ENCODE data around the gene OR4X1.
"Not testable (repeated sequence)": the region's sequence is repeated elsewhere in the genome, so short reads cannot be mapped to it uniquely, and the experiment has no call there.

The OR4X1 gene, protein sequence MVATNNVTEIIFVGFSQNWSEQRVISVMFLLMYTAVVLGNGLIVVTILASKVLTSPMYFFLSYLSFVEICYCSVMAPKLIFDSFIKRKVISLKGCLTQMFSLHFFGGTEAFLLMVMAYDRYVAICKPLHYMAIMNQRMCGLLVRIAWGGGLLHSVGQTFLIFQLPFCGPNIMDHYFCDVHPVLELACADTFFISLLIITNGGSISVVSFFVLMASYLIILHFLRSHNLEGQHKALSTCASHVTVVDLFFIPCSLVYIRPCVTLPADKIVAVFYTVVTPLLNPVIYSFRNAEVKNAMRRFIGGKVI

GRCh38 chr11:48263423-48263911, at the start of gene OR4X1:
Gene OR4X1, plus strand, starts transcription at chr11:48263861. Its CDS starts 0 bp downstream, at chr11:48263861.
- in situ Hi-C loops (cut with MboI; ENCODE audit: low sequenced_read_pairs), result no loop called here

- in situ Hi-C loops (cut with MboI; ENCODE audit: low sequenced_read_pairs), result no loop called here
Observed at GRCh38 chr11:48216510-48216909, 47.2 kb upstream of the OR4X1 start, which contains the start of gene OR4B1. Gene OR4B1, plus strand, starts transcription at chr11:48216810. Its CDS starts 0 bp downstream, at chr11:48216810.

DNA sequence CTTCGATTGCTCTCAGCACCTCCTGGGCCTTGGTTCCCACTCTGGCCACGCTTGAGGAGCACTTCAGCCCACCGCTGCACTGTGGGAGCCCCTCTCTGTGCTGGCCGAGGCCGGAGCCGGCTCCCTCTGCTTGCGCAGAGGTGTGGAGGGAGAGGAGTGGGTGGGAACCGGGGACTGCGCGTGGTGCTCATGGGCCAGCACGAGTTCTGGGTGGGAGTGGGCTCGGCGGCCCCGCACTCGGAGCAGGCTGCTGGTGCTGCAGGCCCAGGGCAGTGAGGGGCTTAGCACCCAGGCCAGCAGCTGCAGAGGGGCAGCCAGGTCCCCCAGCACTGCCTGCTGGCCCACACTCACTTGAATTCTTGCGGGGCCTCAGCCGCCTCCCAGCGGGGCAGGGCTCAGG, 34.9 kb upstream of the OR4X1 start:
- in situ Hi-C loops (cut with MboI; ENCODE audit: low sequenced_read_pairs), result no loop called here

DNA sequence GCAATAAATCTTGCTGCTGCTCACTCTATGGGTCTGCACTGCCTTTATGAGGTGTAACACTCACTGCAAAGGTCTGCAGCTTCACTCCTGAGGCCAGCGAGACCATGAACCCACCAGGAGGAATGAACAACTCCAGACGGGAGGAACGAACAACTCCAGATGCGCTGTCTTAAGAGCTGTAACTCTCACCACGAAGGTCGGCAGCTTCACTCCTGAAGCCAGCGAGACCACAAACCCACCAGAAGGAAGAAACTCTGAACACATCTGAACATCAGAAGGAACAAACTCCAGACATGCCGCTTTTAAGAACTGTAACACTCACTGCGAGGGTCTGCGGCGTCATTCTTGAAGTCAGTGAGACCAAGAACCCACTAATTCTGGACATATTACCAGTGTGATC, 33.6 kb upstream of the OR4X1 start:
- in situ Hi-C loops (cut with MboI; ENCODE audit: low sequenced_read_pairs), result not testable (repeated sequence)

DNA sequence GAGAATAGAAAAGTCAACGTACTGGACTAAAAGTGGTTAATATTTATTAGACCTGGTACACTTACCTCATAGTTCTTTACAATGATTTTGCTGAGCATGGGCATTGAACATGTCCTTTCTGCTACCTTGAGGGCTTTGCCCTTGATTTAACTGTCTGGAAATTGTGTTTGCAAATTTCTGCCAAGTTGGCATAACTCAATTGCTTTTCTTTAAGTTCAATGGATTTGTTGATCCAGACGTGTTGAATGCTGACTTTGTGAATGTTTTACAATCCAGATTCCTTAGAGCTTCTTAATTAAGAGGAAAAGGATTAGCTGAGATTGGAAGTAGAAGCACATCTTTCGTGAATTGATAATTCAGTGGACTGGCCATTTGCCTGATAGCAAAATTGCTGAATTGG, 25.9 kb upstream of the OR4X1 start:
- in situ Hi-C loops (cut with MboI; ENCODE audit: low sequenced_read_pairs), result no loop called here

- in situ Hi-C loops (cut with MboI; ENCODE audit: low sequenced_read_pairs), result no loop called here
Observed at GRCh38 chr11:48242501-48242900, 21.2 kb upstream of the OR4X1 start.

DNA sequence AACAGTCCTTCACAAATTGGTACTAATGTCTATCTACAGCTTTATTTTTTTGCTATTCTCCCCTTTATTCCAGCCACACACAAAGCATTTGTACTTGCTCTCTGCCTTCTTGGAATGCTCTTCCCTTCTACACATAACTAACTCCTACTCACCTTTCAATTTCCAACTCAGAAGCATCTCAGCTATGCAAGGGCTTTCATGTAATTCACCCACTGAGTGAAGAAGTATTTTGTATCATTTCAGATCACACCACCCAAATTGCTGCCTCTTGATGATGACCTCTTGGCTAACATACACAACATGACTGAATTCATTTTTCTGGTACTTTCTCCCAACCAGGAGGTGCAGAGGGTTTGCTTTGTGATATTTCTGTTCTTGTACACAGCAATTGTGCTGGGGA, 18.9 kb upstream of the OR4X1 start, which contains the start of gene OR4X2:
Gene OR4X2 (plus strand): TSS at position 301 of the 400 bp plus-strand sequence. CDS start 0 bp downstream, at position 301.
- in situ Hi-C loops (cut with MboI; ENCODE audit: low sequenced_read_pairs), result no loop called here

GRCh38 chr11:48248902-48249301, 14.8 kb upstream of the OR4X1 start:
- in situ Hi-C loops (cut with MboI; ENCODE audit: low sequenced_read_pairs), result no loop called here

DNA sequence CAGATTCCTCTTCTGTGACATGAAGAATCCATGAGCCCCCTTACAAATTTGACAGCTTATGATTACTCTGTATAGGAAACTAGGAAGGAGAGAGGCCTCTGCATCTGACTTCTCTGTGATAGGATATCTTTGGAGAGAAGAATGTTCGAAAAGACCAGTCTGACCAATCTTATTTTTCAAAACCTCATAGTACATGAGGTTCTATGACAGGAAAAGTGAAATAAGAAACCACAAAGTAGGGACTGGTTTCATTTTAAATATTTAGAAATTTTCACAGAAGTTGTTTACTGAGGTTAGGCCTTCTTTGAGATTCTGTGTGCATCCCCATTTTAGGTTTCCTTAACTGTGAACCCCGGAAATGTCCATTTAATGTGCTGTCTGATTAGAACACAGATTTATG, 2.1 kb upstream of the OR4X1 start:
- in situ Hi-C loops (cut with MboI; ENCODE audit: low sequenced_read_pairs), result no loop called here

- in situ Hi-C loops (cut with MboI; ENCODE audit: low sequenced_read_pairs), result no loop called here
Observed at GRCh38 chr11:48270621-48271020, 7.0 kb downstream of the OR4X1 start.

GRCh38 chr11:48272606-48273005, 8.9 kb downstream of the OR4X1 start:
- in situ Hi-C loops (cut with MboI; ENCODE audit: low sequenced_read_pairs), result no loop called here

- in situ Hi-C loops (cut with MboI; ENCODE audit: low sequenced_read_pairs), result no loop called here
Observed at GRCh38 chr11:48305923-48306322, 42.3 kb downstream of the OR4X1 start, which contains the start of gene OR4S1. Gene OR4S1, plus strand, starts transcription at chr11:48306223. Its CDS starts 0 bp downstream, at chr11:48306223.

GRCh38 chr11:48307760-48308386, 44.2 kb downstream of the OR4X1 start:
- in situ Hi-C loops (cut with MboI; ENCODE audit: low sequenced_read_pairs), result no loop called here

- in situ Hi-C loops (cut with MboI; ENCODE audit: low sequenced_read_pairs), result not testable (repeated sequence)
Observed at GRCh38 chr11:48313590-48313989, 49.9 kb downstream of the OR4X1 start.
